ENCODE measurements around the gene CDC6.

Gene CDC6

GRCh38 chr17:40323391-40324381, 36.0 kb downstream of the CDC6 start:
- peak; percentile 52 to 56 for DNase-seq

- peak in 1 of 2 experiments; percentile 32 for DNase-seq
These were observed 37.7 kb downstream of the CDC6 start for GRCh38 chr17:40325156-40326013.

- peak; percentile 47 to 60 for DNase-seq
These were observed 38.5 kb downstream of the CDC6 start for GRCh38 chr17:40326014-40326831.

GRCh38 chr17:40326832-40327199, 39.1 kb downstream of the CDC6 start:
- no peak for DNase-seq

- no peak for DNase-seq
These were observed 39.6 kb downstream of the CDC6 start for GRCh38 chr17:40327244-40327729.

GRCh38 chr17:40327735-40328385, 40.2 kb downstream of the CDC6 start:
- DNase-seq: no peak

- no peak for DNase-seq
These were observed 40.7 kb downstream of the CDC6 start for GRCh38 chr17:40328386-40328766.

GRCh38 chr17:40329839-40330794, 42.4 kb downstream of the CDC6 start:
- peak in 1 of 2 experiments; percentile 43 for DNase-seq

- DNase-seq: no peak
These were observed 43.3 kb downstream of the CDC6 start for GRCh38 chr17:40330850-40331470.

- no peak for DNase-seq
These were observed 44.3 kb downstream of the CDC6 start for GRCh38 chr17:40331743-40332641.

- DNase-seq: no peak
These were observed 46.2 kb downstream of the CDC6 start for GRCh38 chr17:40333781-40334448.

- no peak for DNase-seq
These were observed 47.9 kb downstream of the CDC6 start for GRCh38 chr17:40335620-40336019.

- no peak for DNase-seq
These were observed 49.7 kb downstream of the CDC6 start for GRCh38 chr17:40337351-40337750.

- DNase-seq: no peak
These were observed 50.4 kb downstream of the CDC6 start for GRCh38 chr17:40338058-40338457.

GRCh38 chr17:40338941-40339649, 51.4 kb downstream of the CDC6 start:
- DNase-seq: no peak

GRCh38 chr17:40340327-40340726, 52.6 kb downstream of the CDC6 start:
- no peak for DNase-seq

GRCh38 chr17:40340880-40341807, 53.5 kb downstream of the CDC6 start:
- peak; percentile 82 to 87 for DNase-seq
